GM12864 (cell line): ENCODE measurements around the gene AGAP3.

Source experiments
- DNase-seq: peaks from one replicate; pipeline ENCODE4 v3.0.0-alpha.2; 2011; ENCODE audit warnings: low read depth
- H3K4me3 ChIP-seq: 2 replicates; pipeline ENCODE4 v1.5.1; 2011; ENCODE audit warnings: mild to moderate bottlenecking, low read depth, low read length, control low read depth
- TF ChIP-seq, protein P1 (sequence below): IDR thresholded peaks from 2 replicates; pipeline ENCODE4 v1.5.1; 2011; ENCODE audit warnings: low read depth, mild to moderate bottlenecking, moderate library complexity, low read length, control low read depth, inconsistent platforms; ENCODE audit errors: missing control alignments

Gene AGAP3

DNA sequence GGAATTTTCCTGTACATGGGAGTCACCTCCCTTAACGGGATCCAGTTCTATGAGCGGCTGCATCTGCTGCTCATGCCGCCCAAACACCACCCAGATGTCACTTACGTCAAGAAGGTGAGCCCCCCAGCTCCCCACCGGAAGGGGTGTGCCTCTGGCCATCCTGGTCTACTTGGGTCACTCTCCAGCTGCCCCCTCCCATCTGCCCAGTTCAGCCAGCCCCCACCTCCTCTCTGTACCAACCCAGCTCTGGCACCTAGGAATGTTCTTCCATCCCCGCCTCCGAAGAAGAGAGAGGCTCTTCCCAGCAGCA lies 10.7 kb upstream of the AGAP3 start:
- no peak overlapping the region for H3K4me3 ChIP-seq
- TF ChIP-seq, protein P1, sequence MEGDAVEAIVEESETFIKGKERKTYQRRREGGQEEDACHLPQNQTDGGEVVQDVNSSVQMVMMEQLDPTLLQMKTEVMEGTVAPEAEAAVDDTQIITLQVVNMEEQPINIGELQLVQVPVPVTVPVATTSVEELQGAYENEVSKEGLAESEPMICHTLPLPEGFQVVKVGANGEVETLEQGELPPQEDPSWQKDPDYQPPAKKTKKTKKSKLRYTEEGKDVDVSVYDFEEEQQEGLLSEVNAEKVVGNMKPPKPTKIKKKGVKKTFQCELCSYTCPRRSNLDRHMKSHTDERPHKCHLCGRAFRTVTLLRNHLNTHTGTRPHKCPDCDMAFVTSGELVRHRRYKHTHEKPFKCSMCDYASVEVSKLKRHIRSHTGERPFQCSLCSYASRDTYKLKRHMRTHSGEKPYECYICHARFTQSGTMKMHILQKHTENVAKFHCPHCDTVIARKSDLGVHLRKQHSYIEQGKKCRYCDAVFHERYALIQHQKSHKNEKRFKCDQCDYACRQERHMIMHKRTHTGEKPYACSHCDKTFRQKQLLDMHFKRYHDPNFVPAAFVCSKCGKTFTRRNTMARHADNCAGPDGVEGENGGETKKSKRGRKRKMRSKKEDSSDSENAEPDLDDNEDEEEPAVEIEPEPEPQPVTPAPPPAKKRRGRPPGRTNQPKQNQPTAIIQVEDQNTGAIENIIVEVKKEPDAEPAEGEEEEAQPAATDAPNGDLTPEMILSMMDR: no peak
- DNase-seq: no peak

DNA sequence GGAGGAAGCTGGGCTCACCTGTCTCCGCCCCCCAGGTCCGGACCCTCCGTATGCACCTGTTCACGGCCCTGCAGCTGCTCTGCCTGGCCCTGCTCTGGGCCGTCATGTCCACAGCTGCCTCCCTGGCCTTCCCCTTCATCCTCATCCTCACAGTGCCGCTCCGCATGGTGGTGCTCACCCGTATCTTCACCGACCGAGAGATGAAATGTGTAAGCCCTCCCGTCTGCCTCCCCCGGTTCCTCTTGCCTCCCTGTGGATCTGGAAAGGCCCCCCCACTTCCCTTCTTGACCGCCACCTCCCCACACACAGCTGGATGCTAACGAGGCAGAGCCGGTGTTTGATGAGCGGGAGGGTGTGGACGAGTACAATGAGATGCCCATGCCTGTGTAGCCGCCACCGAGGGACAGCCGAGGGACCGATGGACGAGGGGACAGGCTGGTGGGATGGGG lies 10.3 kb upstream of the AGAP3 start:
- no peak overlapping the region for H3K4me3 ChIP-seq
- TF ChIP-seq, protein P1: no peak
- no peak for DNase-seq

DNA sequence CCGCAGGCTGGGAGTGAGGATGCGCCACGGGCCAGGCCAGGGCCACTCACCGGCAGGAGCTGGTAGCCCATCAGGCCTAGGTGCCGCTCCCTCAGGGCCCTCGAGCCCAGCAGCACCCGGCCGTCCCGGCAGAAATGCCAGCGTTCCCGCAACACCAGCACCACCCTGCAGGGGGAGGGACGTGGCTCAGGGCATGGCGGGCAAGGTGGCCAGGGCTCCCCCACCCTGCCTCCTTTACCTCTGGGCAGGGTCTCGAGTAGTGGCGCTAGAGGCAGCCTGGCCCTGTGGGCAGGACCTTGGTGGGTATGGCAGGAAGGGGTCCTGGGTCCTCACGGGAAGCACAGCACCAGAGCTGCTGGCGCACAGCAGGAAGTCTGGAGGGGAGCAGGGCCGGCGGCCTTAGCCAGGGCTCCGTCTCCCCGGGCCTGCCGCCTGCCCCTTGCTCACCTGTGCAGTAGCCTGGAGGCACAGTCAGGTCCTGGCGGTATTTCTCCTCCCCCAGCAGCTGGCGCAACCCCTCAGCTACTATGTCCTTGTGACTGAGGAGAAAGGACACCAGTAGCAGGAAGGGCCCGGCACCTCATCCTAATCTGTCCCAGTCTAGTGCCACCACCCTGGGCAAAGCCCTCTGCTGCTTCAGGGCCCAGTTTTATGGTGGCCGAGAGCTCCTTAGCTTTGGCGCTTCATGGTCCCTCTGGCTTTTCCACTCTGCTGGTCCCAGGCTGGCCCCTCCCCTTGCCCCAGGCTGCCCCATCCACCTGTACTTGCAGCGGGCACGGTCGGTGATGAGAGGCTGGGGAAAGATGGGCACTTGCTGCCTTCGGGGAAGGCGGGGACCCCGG lies 9.2 kb upstream of the AGAP3 start:
- H3K4me3 ChIP-seq: no peak overlapping the region
- TF ChIP-seq, protein P1: peak; percentile 24
- DNase-seq: no peak

DNA sequence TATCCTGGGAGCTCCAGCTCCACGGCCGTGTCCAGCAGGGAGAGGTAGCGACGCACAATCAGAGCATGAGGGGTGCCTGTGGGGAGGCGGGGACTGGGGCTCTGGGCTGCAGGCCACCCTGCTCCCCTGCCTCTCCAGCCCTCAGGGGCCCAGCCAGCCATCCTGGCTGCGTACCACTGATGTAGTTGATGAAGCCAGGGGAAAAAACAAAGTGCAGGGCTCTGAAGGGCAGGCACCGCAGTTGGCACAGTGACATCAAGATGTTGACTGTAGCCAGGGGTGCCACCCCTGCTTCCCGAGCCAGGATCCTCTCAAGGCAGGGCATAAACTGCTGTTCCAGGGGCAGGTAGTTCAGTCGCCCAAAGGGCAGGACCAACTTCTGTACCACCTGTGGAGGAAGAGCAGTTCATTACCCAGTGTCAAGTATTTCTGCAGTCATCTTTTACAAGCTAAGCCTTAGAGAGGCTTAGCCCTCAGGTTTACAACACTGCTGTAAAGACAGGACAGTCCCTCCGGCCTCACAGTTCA lies 8.5 kb upstream of the AGAP3 start:
- DNase-seq: no peak
- no peak overlapping the region for H3K4me3 ChIP-seq
- TF ChIP-seq, protein P1: no peak

DNA sequence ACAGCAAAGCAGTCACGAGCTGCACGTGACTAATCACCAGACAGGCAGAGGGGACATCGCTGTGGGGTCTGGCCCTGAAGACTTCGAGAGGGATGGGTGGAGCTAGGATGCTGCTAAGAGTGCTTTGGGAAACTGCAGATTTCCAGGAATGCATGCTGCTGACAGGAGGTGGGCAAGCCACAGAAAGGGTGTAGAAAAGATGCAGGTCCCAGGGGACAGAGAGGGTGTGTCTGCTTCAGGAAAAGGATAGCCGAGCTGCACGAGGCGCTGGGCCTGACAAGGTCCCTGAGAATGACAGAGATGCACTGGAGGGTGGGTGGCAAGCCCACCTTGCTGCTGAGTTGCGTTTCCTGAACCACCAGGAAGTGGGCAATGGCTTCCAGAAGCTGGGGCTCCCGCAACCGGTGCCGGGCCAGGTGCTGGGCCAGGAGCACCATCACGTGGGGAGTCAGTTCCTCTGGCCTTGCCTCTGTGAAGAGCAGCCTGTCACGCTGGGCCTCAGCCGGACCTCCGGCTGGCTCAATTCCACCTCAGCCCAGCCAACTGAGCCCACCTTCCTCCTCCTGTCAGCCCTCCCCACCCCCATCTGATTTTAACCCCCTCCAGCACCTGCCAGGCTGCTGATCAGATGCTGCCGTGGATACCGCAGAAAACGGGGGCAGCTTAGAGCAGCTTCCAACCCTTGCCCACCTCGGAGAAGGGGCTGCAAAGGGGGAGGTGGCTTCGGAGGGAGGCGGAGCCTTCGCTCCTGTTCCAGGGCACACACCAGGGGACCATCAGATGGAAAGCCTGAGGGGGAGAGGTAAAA lies 7.8 kb upstream of the AGAP3 start:
- no peak for DNase-seq
- H3K4me3 ChIP-seq: no peak overlapping the region
- TF ChIP-seq, protein P1: no peak

DNA sequence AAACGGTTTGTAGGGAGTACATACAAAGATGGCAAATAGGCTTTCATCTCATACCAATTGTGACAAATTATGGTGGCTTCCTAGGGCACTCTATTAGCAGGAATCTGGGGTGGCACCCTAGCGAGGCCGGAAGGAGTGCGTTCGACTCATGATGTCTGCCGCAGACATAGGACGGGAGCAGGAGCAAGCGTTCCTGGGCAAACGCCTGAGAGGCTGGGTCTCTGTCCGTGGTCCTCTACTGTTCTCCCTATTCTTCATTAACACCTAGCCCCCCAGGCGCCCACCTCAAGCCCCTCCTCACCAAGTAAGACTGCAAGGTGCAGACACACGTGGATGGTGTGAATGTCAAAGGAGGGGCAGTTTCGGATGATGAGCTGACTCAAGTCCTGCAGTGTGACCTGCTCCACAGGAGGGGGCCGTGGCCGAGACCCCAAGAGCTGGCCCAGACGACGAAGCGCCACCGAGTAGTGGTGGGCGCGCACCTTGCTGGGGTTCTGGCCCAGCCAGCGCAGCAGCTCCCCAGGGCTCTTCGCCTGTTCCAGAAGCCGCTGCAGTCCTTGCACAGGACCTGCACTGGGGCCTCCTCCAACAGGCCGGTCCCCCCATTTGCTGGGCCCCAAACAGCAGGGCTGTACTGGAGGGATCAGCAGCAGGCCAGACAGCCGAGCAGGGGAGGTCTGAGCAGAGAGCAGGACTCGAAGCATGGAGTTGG lies 6.9 kb upstream of the AGAP3 start:
- no peak for DNase-seq
- TF ChIP-seq, protein P1: no peak
- peak overlapping the region; percentile 81 for H3K4me3 ChIP-seq
